SU-DHL-6 (cell line): ENCODE results near the gene PBRM1.

ENCODE experiments used
- CTCF ChIP-seq: fragments of 200-600 bp; sonication (generic); IDR thresholded peaks from one replicate; pipeline ENCODE4 v1.5.1; 2017; ENCODE audit warnings: antibody characterized with exemption, mild to moderate bottlenecking, low read length, moderate library complexity; ENCODE audit not compliant: insufficient read depth, poor library complexity, severe bottlenecking
- EZH2phosphoT487 ChIP-seq: fragments of 200-600 bp; sonication (generic), shearing (Covaris generic); conservative IDR thresholded peaks from 2 replicates; pipeline ENCODE4 v1.6.1; 2018; ENCODE audit warnings: mild to moderate bottlenecking, antibody characterized with exemption, low read length, moderate library complexity, mixed read lengths

- TF ChIP-seq CTCF, result no peak
- TF ChIP-seq EZH2phosphoT487, result no peak
Observed at GRCh38 chr3:52506266-52506966, 179.3 kb downstream of the PBRM1 start.
